Cardiac septum (tissue), 1 donor: ENCODE results near the gene PLA2G6. TPM values are rescaled to one million over a fixed set of nuclear protein-coding genes. Genes with fewer than 3 reads are reported as not detected.

Experiments used
- DNase-seq: peaks from one replicate; pipeline ENCODE4 v3.0.0-alpha.2; 2020; ENCODE audit warnings: low spot score
- intact Hi-C: fragments of 100-400 bp; cut with DNase I; formaldehyde crosslinking; loops from one replicate; pipeline ENCODE4 v1.14.0; 2022
- total RNA-seq: library from RNA; stranded (reverse); fragmentation: NEBNext Ultra II Directional; extraction: Animal tissue kit (Norgen Biotek cat#: 25700); gene quantifications from one replicate; pipeline ENCODE4 v1.2.1, GENCODE V29; 2021
- donor health status: DM: no; HTN: no; CAD: no.

The PLA2G6 gene
- total RNA-seq, 1 donor from 2014 or later: 12.5 TPM

- DNase-seq: no peak
Observed at GRCh38 chr22:38215156-38216038, 33.8 kb upstream of the PLA2G6 start.

GRCh38 chr22:38214302-38215056 is 32.8 kb upstream of the PLA2G6 start:
- DNase-seq: no peak

More at GRCh38 chr22:38215156-38216038, 33.8 kb upstream of the PLA2G6 start:
- intact Hi-C loops: loop anchor here (5.0 kb wide), 1 partner anchor 38 kb away; no protein-coding TSS in a partner anchor

GRCh38 chr22:38213990-38214301 is 32.3 kb upstream of the PLA2G6 start:
- intact Hi-C loops: no loop called here
- no peak for DNase-seq

More at GRCh38 chr22:38214302-38215056, 32.8 kb upstream of the PLA2G6 start:
- intact Hi-C loops: loop anchor here (5.0 kb wide), 1 partner anchor 37 kb away; no protein-coding TSS in a partner anchor

- DNase-seq: no peak
- intact Hi-C loops: no loop called here
Observed at GRCh38 chr22:38213319-38213989, 31.8 kb upstream of the PLA2G6 start.

GRCh38 chr22:38212442-38212841 is 30.8 kb upstream of the PLA2G6 start:
- intact Hi-C loops: no loop called here
- DNase-seq: no peak

GRCh38 chr22:38211556-38211955 is 29.9 kb upstream of the PLA2G6 start:
- DNase-seq: no peak
- intact Hi-C loops: no loop called here

- DNase-seq: no peak
- intact Hi-C loops: no loop called here
Observed at GRCh38 chr22:38208551-38208968, 26.9 kb upstream of the PLA2G6 start.

- DNase-seq: no peak
- intact Hi-C loops: no loop called here
Observed at GRCh38 chr22:38207898-38208432, 26.3 kb upstream of the PLA2G6 start.

GRCh38 chr22:38205261-38206128 is 23.9 kb upstream of the PLA2G6 start:
- intact Hi-C loops: no loop called here
- DNase-seq: no peak

GRCh38 chr22:38204784-38205183 is 23.2 kb upstream of the PLA2G6 start:
- intact Hi-C loops: loop anchor here (5.0 kb wide), 1 partner anchor 98 kb away; no protein-coding TSS in a partner anchor
- DNase-seq: no peak

- no peak for DNase-seq
- intact Hi-C loops: loop anchor here (5.0 kb wide), 1 partner anchor 98 kb away; no protein-coding TSS in a partner anchor
Observed at GRCh38 chr22:38203855-38204514, 22.4 kb upstream of the PLA2G6 start.

- intact Hi-C loops: loop anchor here (5.0 kb wide), 1 partner anchor 99 kb away; no protein-coding TSS in a partner anchor
- no peak for DNase-seq
Observed at GRCh38 chr22:38203090-38203810, 21.6 kb upstream of the PLA2G6 start.

GRCh38 chr22:38202437-38203089 is 20.9 kb upstream of the PLA2G6 start:
- DNase-seq: peak; percentile 92
- intact Hi-C loops: loop anchor here (5.0 kb wide), 1 partner anchor 100 kb away; no protein-coding TSS in a partner anchor

- peak; percentile 99 for DNase-seq
- intact Hi-C loops: loop anchor here (2.0 to 5.0 kb wide), 2 partner anchors 19 to 100 kb away; no protein-coding TSS in a partner anchor
Observed at GRCh38 chr22:38201711-38202436, 20.2 kb upstream of the PLA2G6 start, which contains the start of gene MAFF. MAFF (plus strand) TSS chr22:38201994; CDS start chr22:38213854, 11,860 bp downstream.

- intact Hi-C loops: loop anchor here (2.0 to 5.0 kb wide), 2 partner anchors 19 to 101 kb away; no protein-coding TSS in a partner anchor
- no peak for DNase-seq
Observed at GRCh38 chr22:38201371-38201710, 19.7 kb upstream of the PLA2G6 start.
